HG03097 (cell line): ENCODE measurements around the gene GRIN3A.
"Not testable (repeated sequence)": the region's sequence is repeated elsewhere in the genome, so short reads cannot be mapped to it uniquely, and the experiment has no call there.

Experiments used
- ATAC-seq: cut with Tn5 transposase; IDR thresholded peaks from one replicate; pipeline ENCODE4 v1.9.1; 2021; ENCODE audit not compliant: unreplicated experiment, low FRiP score

GRIN3A gene

DNA sequence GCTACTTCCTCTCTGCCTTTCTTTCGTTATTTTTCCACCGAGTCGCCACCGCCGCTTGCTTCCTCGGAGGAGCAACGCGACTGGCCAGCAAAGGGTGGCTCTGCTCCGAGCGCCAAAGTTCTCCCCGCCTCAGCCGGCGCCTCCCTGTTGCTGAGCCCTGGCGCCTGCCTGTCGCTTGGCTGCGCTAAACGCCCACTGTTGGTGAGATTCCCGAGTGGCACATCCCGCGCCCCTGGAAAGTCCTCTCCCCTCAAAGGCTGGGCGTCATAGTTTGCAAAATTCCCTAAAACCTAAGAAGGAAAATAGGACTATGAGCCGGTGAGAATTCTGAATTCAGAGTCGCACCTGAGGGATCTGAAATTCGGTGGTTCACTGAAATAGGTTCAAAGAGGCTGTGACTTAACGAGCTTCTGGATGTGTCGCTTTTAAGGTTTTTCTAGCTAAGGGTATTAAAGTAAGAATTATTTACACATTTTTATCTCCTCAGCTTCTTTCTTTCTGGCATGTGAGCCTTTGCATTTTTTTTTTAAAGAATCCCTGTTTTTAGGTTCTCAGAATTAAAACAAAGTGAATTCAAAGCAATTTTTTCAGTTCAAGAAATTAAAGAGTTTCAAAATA lies at the start of gene GRIN3A:
GRIN3A (minus strand) TSS at position 82 of the 618 bp plus-strand sequence. CDS start 668 bp downstream, outside the sequence.
- ATAC-seq = no peak

DNA sequence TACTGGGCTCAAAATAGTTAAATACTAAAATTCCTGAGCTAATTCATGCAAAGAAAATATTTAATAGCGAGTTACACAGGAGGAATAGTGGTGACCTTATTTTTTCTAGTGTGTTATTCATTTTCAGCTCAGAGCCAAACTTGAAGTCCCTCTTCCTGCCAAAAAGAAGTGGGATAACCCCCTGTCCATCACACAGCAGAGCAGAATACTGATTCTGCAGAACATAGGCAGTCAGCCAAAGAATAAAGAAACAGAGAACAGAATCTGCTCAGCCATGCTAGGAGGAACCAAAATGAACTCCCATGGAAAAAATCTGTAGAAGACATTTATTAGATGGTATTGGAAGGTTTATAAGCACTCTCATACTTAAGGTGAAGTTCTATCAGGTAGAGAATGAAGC lies 49.4 kb upstream of the GRIN3A start:
- no peak for ATAC-seq

DNA sequence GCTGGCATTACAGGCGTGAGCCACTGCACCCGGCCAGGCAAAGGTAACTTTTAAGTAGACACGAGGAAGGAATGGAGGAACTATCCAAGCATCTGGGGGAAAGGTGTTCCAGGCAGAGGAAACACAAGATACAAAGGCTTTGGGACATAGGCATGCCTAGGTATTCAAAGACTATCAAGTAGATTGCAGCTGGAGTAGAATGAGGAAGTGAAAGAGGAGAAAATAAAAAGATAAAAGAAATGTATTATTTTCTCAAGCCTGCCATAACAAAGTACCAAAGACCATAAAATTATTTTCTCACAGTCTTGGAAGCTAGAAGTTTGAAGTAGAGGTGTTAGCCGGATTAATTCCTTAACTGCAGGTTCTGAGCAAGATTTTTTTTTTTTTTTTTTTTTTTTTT lies 39.9 kb upstream of the GRIN3A start:
- no peak for ATAC-seq

DNA sequence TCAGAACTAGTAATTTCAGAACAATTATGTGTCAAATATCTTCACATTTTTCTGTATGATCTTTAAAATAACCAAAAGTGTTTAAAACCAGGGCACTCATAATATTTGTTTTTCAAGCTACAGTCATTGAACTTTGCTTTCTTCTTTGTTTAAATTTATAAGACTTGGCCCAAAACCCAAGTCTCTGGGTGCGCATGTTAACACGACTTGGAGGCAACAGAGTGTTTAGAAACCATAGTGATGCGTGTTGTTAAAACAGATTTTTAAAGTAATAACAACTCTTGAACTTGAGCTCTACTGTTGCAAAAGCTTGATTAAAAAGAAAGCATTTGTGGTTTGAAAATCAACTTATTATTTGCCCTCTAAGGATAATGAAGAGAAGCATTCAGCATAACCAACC lies 26.0 kb upstream of the GRIN3A start:
- ATAC-seq = no peak

DNA sequence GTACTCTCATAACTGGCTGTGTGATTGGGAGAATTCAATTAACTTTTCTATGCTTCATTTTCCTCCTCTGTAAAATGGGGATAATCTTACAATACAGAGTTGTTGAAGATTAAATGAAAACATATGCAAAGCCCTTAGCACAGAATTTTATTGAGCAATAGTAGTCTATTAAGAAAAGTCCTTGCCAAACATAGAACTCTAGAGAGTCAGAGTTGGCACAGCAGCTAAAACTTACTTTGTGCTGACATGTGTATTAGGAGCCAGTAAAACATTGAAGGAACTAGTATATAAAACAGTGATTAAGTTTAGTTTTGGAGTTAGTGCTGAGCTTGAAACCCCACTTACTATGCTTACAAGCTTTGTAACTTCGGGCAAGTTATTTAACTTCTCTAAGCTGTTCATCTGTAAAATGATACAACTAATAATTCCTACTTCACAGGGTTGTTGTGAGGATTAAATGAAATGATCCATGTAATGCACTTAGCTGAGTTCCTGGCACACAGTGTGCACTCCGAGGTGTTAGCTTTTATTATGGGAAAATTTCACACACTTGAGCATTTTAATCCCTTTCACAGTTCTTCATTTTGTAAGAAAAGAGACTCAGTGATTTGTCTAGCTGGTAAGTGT lies 20.0 kb upstream of the GRIN3A start:
- no peak for ATAC-seq

DNA sequence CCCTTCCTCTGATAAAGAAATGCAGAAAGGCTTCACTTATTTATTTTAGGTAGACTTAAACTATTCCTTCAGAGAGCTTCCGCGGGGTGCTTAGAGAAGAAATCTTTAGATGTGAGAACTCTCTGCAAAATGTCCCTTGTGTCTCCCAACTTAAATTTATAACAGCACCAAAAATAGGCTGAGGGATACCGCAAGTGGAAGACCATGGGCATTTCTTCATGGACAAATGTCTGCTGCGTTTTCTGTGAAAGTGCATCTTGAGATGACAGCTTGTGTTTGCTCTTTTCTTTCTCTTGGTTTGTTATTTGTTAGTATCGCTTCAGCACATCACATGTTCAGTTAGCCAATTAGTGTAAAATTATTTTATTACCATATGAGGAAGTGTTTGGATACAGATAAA lies 15.3 kb upstream of the GRIN3A start:
- ATAC-seq = no peak

DNA sequence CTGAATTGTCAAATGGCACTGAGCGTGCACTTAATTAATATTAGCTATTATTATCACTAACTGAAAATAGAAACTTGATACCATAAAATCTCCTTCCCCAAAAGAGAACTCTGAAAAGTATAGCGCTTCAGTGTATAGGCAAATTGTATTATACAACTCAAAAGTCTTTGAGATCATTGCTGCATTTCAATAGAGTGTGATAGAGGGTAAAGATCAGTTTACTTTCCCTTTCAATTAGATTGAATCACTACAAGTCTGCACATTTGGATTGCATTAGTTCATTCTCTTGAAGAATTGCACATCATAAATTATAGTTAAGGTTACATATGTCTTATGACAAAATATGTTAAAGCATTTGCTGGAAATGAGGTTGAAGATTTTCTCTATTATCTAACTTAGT lies 13.4 kb upstream of the GRIN3A start:
- no peak for ATAC-seq

DNA sequence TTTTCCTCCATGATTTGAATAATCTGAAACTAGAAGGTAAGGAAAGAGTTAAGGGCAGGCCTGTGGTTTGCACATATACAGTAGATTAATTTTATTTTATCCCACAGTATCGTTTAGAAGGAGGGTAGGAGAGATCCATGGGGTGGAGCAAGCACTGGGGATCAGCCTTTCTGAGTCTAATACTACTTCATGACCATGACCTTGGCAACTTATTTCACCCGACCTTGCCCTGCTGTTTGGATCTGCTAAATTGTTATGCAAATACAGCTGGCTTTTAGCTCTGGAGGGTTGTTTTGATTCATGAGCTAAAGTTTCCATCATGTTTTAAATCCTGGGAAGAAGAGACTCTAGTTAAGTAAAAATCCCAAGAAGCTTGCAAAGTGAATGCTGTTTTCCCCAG lies 864 bp upstream of the GRIN3A start:
- ATAC-seq = no peak

DNA sequence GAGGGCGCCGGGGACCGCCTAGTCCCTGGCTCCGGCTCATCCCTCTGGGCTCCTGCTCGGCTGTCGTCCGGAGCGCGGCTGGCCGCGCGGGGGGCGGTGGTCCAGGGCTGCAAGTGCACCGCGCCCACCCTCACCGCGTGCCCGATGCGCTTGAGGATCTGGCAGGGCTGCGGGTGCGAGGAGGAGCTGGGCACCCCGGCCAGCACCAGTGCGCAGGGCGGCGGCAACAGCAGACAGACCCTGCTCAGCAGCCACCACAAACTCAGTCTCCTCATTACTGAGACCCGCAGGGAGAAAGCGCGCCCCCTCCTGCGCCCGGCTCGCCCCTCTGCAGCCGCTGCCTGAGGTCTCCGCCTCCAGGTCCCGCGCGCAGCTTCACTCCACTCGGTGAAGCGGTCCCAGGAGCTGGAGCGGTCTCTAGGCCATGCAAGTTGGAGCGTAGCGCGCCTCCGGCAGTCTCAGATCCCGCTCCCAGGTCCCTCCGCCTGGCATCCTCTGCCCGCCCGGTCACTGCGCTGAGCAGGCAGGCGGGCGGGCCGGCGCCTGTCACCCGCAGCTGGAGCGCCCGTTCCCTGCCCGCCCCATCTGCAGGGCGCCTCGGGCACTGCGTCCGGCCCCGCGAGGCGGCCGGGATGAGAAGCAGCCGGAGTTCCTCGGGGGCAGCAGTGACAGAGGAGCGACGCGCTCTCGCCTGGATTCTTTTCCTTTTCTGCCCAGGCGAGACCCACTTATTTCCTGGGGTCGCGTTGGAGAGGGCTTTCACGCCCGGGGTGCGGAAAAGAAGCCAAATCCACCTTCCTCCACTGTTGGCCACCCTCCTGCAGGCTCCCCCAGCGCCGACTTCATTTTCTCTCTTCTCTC lies 512 bp downstream of the GRIN3A start:
- no peak for ATAC-seq

DNA sequence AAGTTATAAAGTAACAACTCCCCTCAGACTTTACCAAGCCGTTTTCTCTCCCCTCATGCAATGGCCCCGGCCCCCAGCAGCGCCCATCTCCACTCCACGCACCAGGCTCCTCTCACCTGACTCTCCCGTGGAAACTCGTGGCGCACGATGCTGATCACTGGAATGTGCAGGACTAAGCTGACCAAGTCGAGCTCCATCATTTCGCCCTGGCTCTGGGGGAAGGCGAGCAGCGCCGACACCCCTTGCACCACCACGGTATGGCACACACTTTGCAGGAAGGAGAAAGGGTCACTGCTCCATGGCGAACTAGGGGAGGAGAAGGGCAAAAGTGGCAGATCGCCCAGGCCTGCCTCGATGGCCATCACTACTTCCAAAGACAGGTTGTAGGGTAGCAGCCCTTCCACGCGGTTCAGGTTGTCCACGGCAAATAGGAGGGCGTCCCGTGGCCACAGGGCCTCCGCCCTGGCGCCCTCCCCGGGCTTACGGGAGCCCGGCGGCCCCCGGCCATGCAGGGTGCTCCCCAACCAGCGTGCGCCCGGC lies 1.2 kb downstream of the GRIN3A start:
- ATAC-seq = no peak

DNA sequence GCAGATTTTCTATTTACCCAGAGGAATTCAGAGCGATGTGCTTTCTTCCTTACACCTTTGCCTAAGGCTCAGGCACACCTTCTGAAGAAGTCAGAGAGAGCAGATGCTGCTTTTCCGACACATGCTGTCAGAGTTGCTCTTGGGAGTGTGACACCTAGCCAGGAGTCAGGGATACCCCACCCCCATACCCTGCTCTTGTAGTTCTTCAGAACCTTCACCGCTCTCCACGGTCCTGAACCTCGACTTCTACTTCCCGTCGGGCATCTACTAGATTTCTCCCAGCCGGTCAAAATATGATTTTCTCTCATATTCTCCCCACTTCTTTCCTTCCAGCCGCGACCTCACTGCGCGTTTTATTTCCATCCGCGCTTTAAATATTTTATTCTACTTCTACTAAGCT lies 1.7 kb downstream of the GRIN3A start:
- ATAC-seq = no peak

DNA sequence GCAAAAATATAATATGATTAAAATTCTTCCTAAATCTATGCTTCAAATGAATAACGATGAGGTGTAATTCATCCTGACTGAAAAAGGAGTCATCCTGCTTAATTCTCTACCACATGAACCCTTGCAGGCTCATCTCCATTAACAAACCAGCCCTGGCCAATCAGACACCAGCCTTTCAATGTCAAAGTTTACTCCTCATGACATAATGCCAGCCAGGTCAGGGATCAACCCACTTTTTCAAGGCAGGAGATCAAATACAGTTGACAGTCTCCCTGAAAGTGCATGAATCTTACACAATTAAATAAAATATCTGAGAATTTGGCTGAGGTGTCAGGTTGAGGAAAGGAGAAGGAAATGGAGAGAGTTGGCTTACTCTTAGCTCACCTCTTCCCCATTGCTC lies 7.0 kb downstream of the GRIN3A start:
- ATAC-seq = no peak

DNA sequence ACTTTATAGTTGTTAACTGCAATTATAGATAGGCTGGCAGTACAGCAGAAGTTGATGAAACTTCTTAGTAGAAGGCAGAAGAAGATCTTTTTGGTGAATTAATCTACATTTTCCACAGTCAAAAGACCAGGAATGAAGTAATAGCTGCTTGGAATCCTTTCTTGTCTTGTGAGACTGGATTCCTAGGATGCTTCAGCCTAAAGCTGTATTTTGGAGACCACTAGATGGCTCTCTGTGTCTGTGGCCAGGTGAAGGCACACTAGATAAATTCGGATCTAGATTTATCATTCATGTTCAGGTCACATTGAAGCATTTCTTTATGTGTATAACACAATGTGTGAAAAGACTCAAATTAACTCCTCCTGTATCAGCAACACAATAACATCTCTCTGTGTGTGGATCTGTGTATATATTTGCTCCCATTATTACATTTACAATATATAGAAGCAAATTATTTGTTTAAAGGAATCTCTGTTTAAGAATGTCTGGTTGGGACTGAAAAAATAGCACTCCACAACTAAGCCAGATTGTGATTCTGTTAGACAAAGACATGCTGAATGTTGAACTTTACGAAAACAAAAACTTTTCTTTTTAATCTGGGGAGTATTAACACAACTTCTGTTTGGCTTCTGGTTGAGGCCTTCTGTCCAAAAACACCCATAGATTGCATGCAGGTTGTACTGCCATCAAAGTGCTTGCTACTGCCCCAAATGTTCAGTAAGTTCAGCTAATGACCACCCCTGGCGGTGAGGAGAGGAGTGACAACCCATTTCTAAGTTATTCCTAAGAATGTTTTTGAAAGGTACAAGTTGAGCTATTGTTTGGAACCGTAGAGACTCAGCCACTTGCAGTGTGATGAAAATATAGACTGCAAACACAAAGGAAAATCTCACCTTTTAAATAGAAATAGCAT lies 10.6 kb downstream of the GRIN3A start:
- ATAC-seq = peak; percentile 88

DNA sequence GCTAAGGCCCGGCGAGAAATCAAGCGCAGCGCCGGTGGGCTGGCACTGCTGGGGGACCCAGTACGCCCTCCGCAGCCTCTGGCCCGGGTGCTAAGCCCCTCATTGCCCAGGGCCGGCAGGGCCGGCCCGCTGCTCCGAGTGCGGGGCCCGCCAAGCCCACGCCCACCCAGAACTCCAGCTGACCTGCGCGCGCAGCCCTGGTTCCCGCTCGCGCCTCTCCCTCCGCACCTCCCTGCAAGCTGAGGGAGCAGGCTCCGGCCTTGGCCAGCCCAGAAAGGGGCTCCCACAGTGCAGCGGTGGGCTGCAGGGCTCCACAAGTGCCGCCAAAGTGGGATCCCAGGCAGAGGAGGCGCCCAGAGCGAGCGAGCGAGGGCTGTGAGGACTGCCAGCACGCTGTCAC lies 14.2 kb downstream of the GRIN3A start:
- ATAC-seq = not testable (repeated sequence)

DNA sequence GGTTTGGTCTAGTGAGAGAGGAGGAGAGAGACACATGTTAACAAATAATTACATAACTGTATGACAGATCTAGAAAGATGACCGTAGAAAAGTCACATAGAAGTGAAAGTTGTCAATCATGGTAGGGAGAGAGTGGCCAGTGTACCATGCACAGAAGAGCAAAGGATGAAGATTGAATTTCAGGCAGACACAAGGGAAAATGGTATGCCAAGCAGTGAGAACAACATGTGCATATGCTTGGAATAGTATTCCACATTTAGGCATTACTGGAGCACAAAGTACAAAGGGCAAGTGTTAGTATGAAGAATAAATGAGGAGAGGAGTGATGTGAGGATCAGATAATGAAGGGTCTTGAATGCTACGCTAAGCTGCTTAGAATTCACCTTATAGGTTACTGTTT lies 20.3 kb downstream of the GRIN3A start:
- no peak for ATAC-seq

DNA sequence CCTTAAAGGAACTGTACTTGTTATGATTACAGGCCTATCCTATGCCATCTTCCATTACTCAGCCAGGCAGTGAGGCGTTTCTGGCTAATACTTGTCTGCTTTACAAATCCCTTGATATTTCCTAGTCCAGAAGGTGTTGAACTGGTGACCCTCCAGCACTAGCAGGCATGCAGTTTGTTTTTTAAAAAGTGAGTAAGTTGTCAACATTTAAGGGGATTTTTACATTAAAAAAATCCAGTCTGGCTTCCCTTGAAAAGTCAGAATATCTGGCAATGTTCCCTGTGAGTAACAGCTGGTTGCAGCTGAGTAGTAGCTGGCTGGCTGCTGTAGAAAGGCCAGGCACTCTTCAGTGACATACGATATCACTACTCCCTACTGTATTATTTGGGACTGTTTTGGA lies 21.8 kb downstream of the GRIN3A start:
- ATAC-seq = no peak

DNA sequence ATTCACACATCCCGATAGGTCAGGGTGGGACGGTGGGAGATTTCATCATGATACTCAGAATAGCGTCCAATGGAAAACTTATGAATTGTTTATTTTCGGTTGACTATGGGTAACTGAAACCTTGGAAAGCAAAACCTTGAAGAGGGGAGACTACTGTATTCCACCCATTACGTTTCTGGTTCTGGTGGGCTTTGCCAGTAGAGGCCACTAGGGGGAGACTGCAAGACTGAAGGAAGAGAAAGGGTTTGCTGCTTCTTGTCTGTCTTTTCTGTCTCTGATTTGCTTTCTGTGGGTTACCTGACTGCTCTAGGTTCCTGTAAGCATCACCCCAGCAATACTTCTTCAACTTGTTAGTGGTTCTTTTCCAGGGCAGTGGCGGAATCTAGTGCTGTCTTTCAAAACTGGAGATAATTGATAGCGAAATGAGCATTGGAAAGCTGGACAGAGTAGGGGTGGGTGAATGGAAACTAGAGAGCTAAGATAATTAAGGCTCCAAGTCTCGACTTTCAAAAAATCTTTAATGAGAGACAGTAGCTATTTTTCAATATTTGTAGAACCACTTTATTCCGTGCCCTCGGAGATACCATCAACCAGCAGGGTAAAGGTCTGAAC lies 27.0 kb downstream of the GRIN3A start:
- ATAC-seq = no peak

DNA sequence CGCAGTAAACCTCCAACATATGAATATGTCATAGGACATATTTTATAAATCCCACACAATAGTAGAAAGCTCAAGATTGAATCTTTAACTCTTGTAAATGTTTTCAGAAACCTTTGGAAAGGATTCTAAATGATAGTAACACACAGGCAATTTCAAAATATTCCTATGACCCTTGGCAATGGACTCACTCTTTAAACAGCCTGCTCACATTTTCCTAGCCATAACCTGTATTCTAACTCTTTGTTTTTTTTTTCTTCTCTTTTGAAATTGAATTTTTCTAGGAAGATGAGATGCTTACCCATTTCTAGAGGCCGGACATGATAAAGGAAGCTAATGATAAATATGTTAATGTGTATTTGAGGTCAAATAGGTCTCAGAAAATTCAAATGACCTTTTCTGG lies 29.6 kb downstream of the GRIN3A start:
- ATAC-seq = no peak

DNA sequence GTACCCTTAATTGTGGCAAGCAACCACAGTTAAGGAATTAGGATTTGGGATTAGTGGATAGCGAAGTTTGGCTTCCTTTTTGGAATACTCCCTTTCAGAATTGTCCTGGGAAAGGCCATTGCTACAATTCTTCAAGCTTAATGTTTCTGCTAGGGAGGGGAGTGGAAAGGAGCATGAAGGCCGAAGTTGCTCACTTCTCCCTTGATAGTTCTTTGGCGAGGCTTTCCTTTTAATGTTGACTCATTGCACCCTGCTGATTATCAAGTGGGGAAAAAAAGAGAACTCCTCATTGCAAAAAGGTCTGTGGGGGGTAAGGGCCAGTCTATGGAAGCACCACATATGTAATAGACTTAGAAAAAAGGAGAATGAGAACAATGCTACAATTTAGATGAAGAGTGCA lies 30.7 kb downstream of the GRIN3A start:
- no peak for ATAC-seq

DNA sequence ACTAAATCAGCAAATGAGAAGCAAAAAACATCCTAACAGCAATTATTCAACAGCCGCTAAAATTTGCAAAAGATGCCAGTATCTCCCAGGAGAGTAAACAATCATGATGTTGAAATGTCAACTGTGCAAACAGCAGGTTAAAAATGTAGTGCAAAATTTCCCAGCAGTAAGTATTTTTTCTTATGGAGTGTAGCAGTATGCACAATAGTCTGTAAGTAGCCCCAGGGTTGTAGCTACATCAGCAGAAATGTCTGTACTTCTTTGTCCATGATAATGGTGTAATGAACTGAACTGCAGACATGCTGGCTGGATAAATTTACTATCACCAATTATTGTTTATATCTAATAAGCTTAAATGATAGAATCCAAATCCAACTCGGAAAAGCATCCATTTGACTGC lies 31.4 kb downstream of the GRIN3A start:
- no peak for ATAC-seq
